Esophagus squamous epithelium (tissue), 4 donors: ENCODE measurements around the gene XIRP2.

ENCODE experiments used
- CTCF ChIP-seq, 6 experiments: fragments of 450-650 bp in 4 of 6; fragments of 200-600 bp in 2 of 6; sonication (generic) in 2 of 6; IDR thresholded peaks; one replicate each; pipeline ENCODE4 v1.5.1; 2016 to 2019; ENCODE audit warnings: antibody characterized with exemption in 6 of 6, mild to moderate bottlenecking in 4 of 6, moderate library complexity in 4 of 6
- POLR2A ChIP-seq, 4 donors: fragments of 450-650 bp; IDR thresholded peaks; one replicate each; pipeline ENCODE4 v1.6.1; 2017; ENCODE audit warnings: antibody characterized with exemption in 4 of 4, mild to moderate bottlenecking in 4 of 4, moderate library complexity in 3 of 4

- no peak for TF ChIP-seq CTCF (IDR thresholded peaks at IDR 0.05)
- no peak for TF ChIP-seq POLR2A (IDR thresholded peaks at IDR 0.05)
Measured at GRCh38 chr2:166969486-166969885, 81.2 kb downstream of the XIRP2 start.
